DOHH2 (cell line): ENCODE results near the gene RANBP10.

Experiments used
- H3F3A ChIP-seq: fragments of 200-600 bp; sonication (generic), shearing (Covaris generic); 2 replicates; pipeline ENCODE4 v1.6.0; 2016; ENCODE audit warnings: antibody characterized with exemption, mild to moderate bottlenecking; ENCODE audit not compliant: control insufficient read depth, insufficient read depth
- H3K27ac ChIP-seq: fragments of 200-600 bp; sonication (generic); 2 replicates; pipeline ENCODE4 v1.5.1; 2014; ENCODE audit warnings: low read depth, mild to moderate bottlenecking, low read length, moderate library complexity
- H3K27me3 ChIP-seq: fragments of 200-600 bp; sonication (generic); 2 replicates; pipeline ENCODE4 v1.6.1; 2014; ENCODE audit warnings: mild to moderate bottlenecking, low read length, mixed read lengths; ENCODE audit not compliant: control insufficient read depth
- H3K36me3 ChIP-seq: fragments of 200-600 bp; sonication (generic); 2 replicates; pipeline ENCODE4 v1.6.1; 2014; ENCODE audit warnings: mild to moderate bottlenecking, low read length, moderate library complexity, mixed read lengths; ENCODE audit not compliant: control insufficient read depth
- H3K4me1 ChIP-seq: fragments of 200-600 bp; sonication (generic); 2 replicates; pipeline ENCODE4 v1.6.1; 2014; ENCODE audit warnings: mild to moderate bottlenecking, low read length, mixed read lengths; ENCODE audit not compliant: control insufficient read depth
- H3K4me2 ChIP-seq: fragments of 200-600 bp; sonication (generic); 2 replicates; pipeline ENCODE4 v1.6.0; 2014; ENCODE audit warnings: mild to moderate bottlenecking, low read length, moderate library complexity
- H3K4me3 ChIP-seq: fragments of 200-600 bp; sonication (generic); 2 replicates; pipeline ENCODE4 v1.5.1; 2014; ENCODE audit warnings: mild to moderate bottlenecking, low read length, mixed read lengths
- H3K79me2 ChIP-seq: fragments of 200-600 bp; sonication (generic); 2 replicates; pipeline ENCODE4 v1.6.1; 2014; ENCODE audit warnings: mild to moderate bottlenecking, low read length, mixed read lengths; ENCODE audit not compliant: control insufficient read depth
- H3K9me2 ChIP-seq: fragments of 200-600 bp; sonication (generic); replicated peaks from 2 replicates; pipeline ENCODE4 v1.6.1; 2014; ENCODE audit warnings: mild to moderate bottlenecking, low read length, mixed read lengths; ENCODE audit not compliant: control insufficient read depth
- H3K9me3 ChIP-seq: fragments of 200-600 bp; sonication (generic); 2 replicates; pipeline ENCODE4 v1.6.1; 2014; ENCODE audit warnings: antibody characterized with exemption, low read length, mixed read lengths; ENCODE audit not compliant: control insufficient read depth, insufficient read depth
- H4K20me1 ChIP-seq: fragments of 200-600 bp; sonication (generic); 2 replicates; pipeline ENCODE4 v1.6.0; 2014; ENCODE audit warnings: low read depth, mild to moderate bottlenecking, antibody characterized with exemption, low read length, moderate library complexity; ENCODE audit not compliant: control insufficient read depth, insufficient read depth
- CTCF ChIP-seq: fragments of 200-600 bp; sonication (generic); IDR thresholded peaks from one replicate; pipeline ENCODE4 v1.5.1; 2014; ENCODE audit warnings: antibody characterized with exemption, mild to moderate bottlenecking, low read depth, low read length; ENCODE audit not compliant: poor library complexity, severe bottlenecking
- EZH2phosphoT487 ChIP-seq: fragments of 200-600 bp; sonication (generic); IDR thresholded peaks from 2 replicates; pipeline ENCODE4 v1.6.1; 2017; ENCODE audit warnings: borderline replicate concordance, mild to moderate bottlenecking, antibody characterized with exemption, low read length, moderate library complexity, mixed read lengths

Gene RANBP10

GRCh38 chr16:67764158-67764667 lies 42.1 kb downstream of the RANBP10 start:
- Histone ChIP-seq H3K4me3 (no peak overlapping the region), H3K27me3 (no peaks in the 10 kb centered on the region)
- TF ChIP-seq EZH2phosphoT487, result no peak
- no peak for TF ChIP-seq CTCF

GRCh38 chr16:67763066-67763465 lies 43.3 kb downstream of the RANBP10 start:
- Histone ChIP-seq H3K4me2 (no peak overlapping the region), H4K20me1 (no peaks in the 10 kb centered on the region), H3F3A (no peaks in the 10 kb centered on the region), H3K79me2 (no peaks in the 10 kb centered on the region), H3K36me3 (no peaks in the 10 kb centered on the region), H3K27me3 (no peaks in the 10 kb centered on the region), H3K4me3 (no peak overlapping the region), H3K9me2 (no peaks in the 10 kb centered on the region), H3K27ac (no peak overlapping the region), H3K9me3 (no peaks in the 10 kb centered on the region), H3K4me1 (no peaks in the 10 kb centered on the region)
- no peak for TF ChIP-seq CTCF
- TF ChIP-seq EZH2phosphoT487, result no peak

More at GRCh38 chr16:67764158-67764667, 42.1 kb downstream of the RANBP10 start:
- Histone ChIP-seq H4K20me1 (no peaks in the 10 kb centered on the region), H3K4me1 (no peaks in the 10 kb centered on the region), H3K27ac (no peak overlapping the region), H3F3A (no peaks in the 10 kb centered on the region), H3K9me2 (no peaks in the 10 kb centered on the region), H3K9me3 (no peaks in the 10 kb centered on the region), H3K79me2 (no peaks in the 10 kb centered on the region), H3K36me3 (no peaks in the 10 kb centered on the region), H3K4me2 (no peak overlapping the region)

GRCh38 chr16:67762385-67762784 lies 44.0 kb downstream of the RANBP10 start:
- H3K4me3 ChIP-seq, result no peak overlapping the region
- H3K27me3 ChIP-seq, result no peaks in the 10 kb centered on the region
- no peaks in the 10 kb centered on the region for H3K9me2 ChIP-seq
- H3F3A ChIP-seq, result no peaks in the 10 kb centered on the region
- H3K27ac ChIP-seq, result no peak overlapping the region
- H3K79me2 ChIP-seq, result no peaks in the 10 kb centered on the region
- no peaks in the 10 kb centered on the region for H3K9me3 ChIP-seq
- H3K4me2 ChIP-seq, result no peak overlapping the region
- H3K36me3 ChIP-seq, result no peaks in the 10 kb centered on the region
- no peaks in the 10 kb centered on the region for H3K4me1 ChIP-seq
- H4K20me1 ChIP-seq, result no peaks in the 10 kb centered on the region
- no peak for TF ChIP-seq CTCF
- no peak for TF ChIP-seq EZH2phosphoT487
